RKO (cell line): ENCODE measurements around the gene SORCS2.
"Not testable (repeated sequence)": the region's sequence is repeated elsewhere in the genome, so short reads cannot be mapped to it uniquely, and the experiment has no call there.

Source experiments
- DNase-seq: peaks from one replicate; pipeline ENCODE4 v3.0.0-alpha.2; 2016; ENCODE audit warnings: low spot score

SORCS2 gene

GRCh38 chr4:7200801-7201200 lies 8.5 kb downstream of the SORCS2 start:
- DNase-seq: no peak

DNA sequence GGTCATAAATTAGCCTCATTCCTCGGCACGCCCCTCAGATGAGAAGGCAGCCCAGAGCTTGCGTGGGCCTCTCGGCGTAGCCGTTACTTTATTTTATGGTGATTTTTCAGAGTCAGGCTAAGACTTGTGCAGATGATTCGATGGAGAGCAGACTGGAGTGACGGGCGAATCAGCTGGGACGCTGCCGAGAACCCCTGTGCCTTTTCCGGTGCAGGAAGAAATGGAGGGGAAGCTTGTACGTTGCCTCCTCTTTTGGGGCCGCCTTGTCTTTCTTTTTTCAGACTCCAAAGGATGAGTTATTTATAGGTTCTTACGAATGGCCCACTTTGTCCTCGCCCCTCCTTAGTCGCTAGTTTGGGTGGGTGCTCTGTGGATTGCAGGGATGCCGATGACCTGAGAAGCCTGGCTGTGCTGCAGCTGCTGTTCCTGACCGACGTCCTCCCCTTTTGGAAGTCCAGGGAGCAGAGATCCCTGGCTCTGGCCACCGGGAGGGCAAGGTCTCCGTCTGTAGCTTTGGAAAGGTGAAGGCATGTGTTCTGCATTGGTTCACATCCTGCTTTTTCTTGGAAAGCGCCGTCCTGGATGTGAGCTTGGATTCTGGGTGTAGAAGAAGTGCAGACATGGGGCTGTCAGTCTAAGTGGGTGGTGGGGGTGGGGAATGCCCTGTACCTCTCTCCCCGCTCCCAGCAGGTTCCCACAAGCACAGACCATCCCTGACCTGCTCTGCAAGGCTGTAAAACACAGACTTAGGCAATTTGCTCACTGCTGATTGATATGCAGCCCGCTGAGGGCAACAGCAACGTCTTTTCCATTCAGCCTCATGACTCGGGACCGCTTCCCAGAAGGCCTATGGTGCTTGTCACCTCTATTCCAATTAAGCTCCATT lies 9.3 kb downstream of the SORCS2 start:
- no peak for DNase-seq

- DNase-seq: no peak
Observed at GRCh38 chr4:7202411-7202810, 10.1 kb downstream of the SORCS2 start.

- DNase-seq: no peak
Observed at GRCh38 chr4:7204656-7205387, 12.5 kb downstream of the SORCS2 start.

GRCh38 chr4:7206385-7206784 lies 14.0 kb downstream of the SORCS2 start:
- no peak for DNase-seq

GRCh38 chr4:7206911-7207567 lies 14.7 kb downstream of the SORCS2 start:
- peak; percentile 21 for DNase-seq

DNA sequence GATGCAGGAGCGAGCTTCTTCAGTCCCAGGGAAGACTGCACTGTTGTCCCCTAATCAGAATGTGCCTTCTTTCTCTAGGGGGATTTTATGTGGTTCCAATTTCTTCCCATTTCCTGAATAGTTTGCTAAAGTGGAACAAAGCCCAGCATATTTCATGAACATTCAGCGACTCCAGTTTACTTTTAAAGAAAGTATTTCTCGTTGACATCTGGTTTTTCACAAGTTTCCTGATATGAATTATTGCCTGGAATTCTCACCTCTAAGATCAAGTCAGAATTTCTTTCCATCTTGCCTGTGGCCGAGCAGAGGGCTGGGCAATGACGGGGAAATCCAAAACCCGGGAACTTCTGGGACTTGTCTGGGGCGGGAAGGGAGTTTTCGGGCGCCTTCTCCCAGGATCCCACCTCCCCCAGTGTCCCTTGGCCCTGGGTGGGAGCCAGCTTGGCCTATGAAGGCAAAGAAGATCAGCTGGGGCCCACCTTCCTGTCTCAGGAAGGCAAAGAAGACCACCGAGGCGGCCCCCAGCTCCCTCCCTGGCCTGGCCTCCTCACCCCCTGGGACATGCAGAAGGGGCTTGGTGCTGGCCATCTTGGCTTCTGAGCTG lies 15.4 kb downstream of the SORCS2 start:
- no peak for DNase-seq

- no peak for DNase-seq
Observed at GRCh38 chr4:7208509-7209451, 16.4 kb downstream of the SORCS2 start.

GRCh38 chr4:7209699-7210098 lies 17.4 kb downstream of the SORCS2 start:
- no peak for DNase-seq

- DNase-seq: no peak
Observed at GRCh38 chr4:7210824-7211223, 18.5 kb downstream of the SORCS2 start.

- no peak for DNase-seq
Observed at GRCh38 chr4:7212101-7212674, 19.9 kb downstream of the SORCS2 start.

- no peak for DNase-seq
Observed at GRCh38 chr4:7212921-7213320, 20.6 kb downstream of the SORCS2 start.

- DNase-seq: no peak
Observed at GRCh38 chr4:7213807-7214206, 21.5 kb downstream of the SORCS2 start.

DNA sequence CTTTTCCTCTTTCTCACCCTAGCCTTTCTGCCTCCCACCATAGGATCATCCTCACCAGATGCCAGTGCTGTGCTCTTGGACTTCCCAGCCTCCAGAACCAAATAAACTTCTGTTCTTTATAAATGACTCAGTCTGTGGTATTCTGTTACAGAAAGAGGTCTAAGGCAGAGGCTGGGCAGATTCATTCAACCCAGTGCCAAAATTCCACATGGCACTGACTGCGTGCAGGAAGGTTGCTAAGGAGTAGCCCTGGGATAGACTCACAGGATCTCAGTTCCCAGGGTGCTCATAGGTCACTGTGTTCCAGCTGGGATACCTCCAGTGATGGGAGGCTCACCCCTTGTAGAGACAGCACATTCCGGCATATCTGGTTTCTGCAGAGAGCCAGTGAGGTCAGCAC lies 22.0 kb downstream of the SORCS2 start:
- no peak for DNase-seq

- DNase-seq: not testable (repeated sequence)
Observed at GRCh38 chr4:7215187-7215586, 22.8 kb downstream of the SORCS2 start.

DNA sequence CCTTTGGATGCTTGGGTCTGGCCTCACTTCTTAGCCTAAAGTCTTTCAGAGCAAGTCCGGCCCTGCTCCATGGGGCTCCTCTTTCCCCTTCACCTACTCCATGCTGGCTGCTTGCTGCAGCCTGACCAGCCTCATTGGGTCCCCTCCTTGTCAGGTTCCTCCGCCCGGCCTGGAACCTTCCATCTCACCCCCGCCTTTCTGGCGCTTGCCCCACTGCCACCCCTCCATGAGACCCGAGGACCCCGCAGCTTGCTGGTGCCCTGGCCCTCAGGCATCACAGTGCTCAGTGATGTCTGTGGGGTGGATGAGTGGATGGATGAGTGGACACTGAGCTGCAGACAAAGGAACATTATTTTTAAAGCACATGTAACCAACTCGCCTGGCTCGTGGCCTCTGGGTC lies 24.7 kb downstream of the SORCS2 start:
- no peak for DNase-seq

DNA sequence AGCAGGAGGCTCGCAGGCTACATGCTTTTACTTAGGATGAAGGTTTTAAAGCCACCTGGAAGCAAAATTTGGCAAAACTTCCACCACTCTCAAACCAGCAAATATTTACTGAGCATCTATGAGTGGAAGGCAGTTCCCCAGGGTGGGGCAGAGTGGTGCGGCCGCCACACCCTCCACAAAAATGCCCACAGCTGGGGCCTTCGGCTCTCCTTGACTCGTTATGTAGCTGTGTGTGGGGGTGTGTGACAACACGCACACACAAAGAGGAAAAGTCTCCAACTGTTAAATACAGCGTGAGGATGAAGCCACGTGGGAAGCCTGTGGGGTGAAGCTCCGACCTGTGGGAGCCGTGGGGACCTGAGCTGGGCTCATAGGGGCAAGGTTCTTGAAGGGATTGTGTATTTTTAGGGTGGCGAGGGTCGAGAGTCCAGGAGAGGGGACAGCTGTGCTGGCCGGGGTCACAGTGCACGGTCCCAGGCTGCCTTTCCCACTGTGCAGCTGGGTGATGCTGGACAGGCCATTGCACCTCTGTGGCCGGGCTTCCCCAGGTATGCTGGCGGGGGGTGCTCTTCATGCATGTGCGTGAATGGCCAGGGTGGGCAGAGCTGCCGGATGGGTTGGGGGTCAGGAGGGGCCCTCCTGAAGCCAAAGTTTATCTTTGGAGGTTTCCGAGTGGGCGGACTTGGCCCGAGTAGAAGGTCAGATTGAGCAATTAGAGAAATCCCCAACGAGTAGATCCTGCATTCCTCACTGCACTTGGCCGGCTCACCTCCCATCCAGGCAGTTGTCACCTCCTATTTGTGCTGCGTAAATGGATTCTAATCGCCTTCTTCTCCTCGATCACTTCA lies 25.4 kb downstream of the SORCS2 start:
- no peak for DNase-seq

GRCh38 chr4:7218686-7219085 lies 26.3 kb downstream of the SORCS2 start:
- no peak for DNase-seq

DNA sequence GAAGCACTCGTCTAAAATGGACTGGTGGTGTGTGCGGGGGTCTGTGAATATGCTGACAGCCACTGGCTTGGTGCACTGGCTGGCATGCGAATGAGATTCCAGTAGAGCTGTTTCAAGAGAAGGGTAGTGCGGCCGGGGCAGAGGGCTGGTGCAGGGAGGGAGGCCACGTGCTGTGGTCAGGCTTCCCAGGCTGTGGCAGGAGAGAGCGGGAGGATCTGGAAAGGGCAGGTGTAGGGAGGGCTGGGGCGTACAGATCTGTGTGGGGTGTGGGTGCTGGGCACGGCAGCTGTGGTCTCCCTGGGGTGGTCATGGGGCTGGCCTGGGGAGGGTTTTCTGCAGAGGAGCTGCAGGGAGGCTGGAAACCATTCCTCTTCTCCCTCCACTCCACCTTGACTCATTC lies 30.2 kb downstream of the SORCS2 start:
- DNase-seq: no peak

GRCh38 chr4:7223541-7223940 lies 31.2 kb downstream of the SORCS2 start:
- no peak for DNase-seq
